SW480 (cell line): ENCODE results near the gene ARHGEF39.
"Not testable (repeated sequence)": the region's sequence is repeated elsewhere in the genome, so short reads cannot be mapped to it uniquely, and the experiment has no call there.

Source experiments
- DNase-seq: peaks from one replicate; pipeline ENCODE4 v3.0.0-alpha.2; 2016; ENCODE audit warnings: low spot score

ARHGEF39 gene

GRCh38 chr9:35650341-35651158 is 14.4 kb downstream of the ARHGEF39 start, which contains the start of gene SIT1:
Gene SIT1, minus strand, starts transcription at chr9:35650931. Its CDS starts 78 bp downstream, at chr9:35650853.
- DNase-seq, result no peak

GRCh38 chr9:35649431-35650340 is 15.3 kb downstream of the ARHGEF39 start:
- no peak for DNase-seq

GRCh38 chr9:35646533-35647265 is 18.3 kb downstream of the ARHGEF39 start:
- DNase-seq, result peak; percentile 89

DNA sequence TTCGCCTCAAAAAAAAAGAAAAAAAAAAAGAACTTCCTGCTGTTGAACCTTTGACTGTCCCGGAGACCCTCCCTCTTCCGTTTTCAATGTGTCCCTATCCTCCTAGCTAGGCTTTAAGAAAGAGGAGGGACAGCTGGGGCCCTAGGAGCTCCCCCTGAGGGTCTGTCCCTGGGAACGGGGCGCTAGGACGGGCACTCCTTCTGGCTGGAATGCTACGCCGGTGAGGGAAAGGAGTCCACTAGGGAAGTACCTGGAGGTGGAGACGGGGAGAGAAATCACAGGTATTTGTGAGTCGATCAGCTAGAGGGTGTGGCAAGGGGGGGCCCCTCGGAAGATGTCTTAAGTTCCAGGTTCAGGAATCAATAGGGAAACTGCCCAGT is 18.9 kb downstream of the ARHGEF39 start:
- peak; percentile 80 for DNase-seq

GRCh38 chr9:35645736-35646135 is 19.3 kb downstream of the ARHGEF39 start:
- DNase-seq, result not testable (repeated sequence)

- no peak for DNase-seq
These were observed 21.9 kb downstream of the ARHGEF39 start for GRCh38 chr9:35643046-35643445.

DNA sequence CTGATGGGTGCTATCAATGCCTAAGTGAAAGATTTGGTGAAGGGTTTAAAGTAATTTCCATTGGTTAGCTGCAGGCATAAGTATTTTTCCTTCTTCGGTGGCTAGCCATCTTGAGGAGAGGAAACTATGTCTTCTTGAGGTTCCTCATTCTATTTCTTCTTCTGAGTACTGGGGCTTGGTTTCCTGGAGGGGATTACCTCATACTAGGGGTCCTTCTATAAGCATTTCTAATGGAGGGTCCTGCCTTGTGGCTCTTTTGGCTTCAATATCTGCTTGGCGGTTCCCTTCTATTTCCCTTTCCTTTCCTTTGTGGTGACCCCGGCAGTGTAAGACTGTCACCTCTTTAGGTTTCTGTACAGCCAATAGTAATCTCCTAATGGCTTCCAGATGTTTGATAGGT is 23.5 kb downstream of the ARHGEF39 start:
- not testable (repeated sequence) for DNase-seq

DNA sequence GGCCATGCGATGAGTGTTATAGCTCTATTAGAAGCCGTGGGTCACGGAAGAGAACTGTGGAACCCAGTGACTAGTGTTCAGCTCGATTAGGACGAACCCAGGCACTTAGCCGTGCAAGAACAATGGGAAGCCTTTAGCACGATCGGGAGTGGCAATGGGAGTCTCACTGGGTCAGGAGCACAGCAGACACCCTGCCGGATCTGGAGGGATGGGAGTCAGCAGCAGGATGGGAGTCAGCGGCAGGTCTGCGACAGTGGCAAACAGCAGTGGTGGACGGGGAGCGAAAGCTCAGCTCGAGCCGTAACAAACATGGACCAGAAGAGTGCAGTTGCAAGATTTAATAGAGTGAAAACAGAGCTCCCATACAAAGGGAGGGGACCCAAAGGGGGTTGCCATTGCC is 24.6 kb downstream of the ARHGEF39 start:
- DNase-seq, result not testable (repeated sequence)

DNA sequence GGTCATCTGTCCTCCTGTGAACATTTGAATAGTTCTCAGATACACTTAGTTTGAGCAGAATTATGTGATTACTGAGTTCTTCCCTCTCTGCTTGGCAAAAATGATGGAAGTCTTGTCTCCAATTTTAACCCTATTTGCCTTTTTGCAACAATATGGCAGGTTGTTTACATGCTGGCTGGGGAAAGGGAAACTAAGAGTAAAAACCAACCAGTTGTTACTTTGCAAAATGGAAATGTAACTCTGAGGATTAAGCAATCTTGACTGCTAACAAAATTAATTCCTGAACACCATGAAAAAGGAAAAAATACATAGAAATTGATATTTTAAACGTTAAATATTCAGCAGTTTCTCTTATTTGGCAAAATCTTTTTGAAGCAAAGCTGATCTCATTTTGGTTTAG is 25.4 kb downstream of the ARHGEF39 start:
- no peak for DNase-seq

DNA sequence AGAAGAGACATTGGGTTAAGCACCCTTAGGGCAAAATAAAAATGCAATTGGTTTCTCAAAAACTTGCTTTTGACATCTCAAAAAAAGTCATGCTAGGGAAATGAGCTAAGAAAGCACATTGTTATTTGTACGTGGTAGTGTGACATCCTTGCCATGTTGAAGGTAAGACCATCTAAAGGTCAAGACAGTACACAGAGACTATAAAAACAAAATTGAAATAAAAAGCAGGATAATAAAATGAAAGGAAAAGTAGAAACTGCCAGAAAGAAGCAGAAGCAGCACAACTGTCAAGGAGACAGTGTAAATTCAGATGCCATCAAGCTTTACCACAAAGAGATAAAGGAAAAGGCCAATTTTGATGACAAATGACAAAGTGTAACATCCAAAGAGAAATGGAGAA is 25.8 kb downstream of the ARHGEF39 start:
- not testable (repeated sequence) for DNase-seq

- DNase-seq, result not testable (repeated sequence)
These were observed 26.2 kb downstream of the ARHGEF39 start for GRCh38 chr9:35638751-35639150.

DNA sequence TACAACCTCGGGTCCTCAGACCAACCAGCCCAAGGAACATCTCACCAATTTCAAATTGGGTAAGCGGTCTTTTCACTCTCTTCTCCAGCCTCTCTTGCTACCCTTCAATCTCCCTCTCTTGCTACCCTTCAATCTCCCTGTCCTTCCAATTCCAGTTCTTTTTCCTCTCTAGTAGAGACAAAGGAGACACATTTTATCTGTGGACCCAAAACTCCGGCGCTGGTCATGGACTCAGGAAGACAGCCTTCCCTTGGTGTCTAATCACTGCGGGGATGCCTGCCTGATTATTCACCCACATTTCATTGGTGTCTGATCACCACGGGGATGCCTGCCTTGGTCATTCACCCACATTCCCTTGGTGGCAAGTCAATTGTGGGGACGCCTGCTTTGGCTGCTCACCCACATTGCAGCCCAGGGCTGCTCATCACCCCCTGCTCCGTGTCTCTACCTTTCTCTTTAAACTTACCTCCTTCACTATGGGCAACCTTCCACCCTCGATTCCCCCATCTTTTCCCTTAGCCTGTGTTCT is 27.5 kb downstream of the ARHGEF39 start:
- not testable (repeated sequence) for DNase-seq

DNA sequence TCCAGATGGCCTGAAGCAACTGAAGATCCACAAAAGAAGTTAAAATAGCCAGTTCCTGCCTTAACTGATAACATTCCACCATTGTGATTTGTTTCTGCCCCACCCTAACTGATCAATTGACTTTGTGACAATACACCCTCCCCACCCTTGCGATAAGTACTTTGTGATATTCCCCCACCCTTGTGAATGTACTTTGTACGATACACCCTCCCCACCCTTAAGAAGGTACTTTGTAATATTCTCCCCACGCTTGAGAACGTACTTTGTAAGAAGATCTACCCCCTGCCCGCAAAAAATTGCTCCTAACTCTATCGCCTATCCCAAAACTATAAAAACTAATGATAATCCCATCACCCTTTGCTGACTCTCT is 28.1 kb downstream of the ARHGEF39 start:
- not testable (repeated sequence) for DNase-seq

DNA sequence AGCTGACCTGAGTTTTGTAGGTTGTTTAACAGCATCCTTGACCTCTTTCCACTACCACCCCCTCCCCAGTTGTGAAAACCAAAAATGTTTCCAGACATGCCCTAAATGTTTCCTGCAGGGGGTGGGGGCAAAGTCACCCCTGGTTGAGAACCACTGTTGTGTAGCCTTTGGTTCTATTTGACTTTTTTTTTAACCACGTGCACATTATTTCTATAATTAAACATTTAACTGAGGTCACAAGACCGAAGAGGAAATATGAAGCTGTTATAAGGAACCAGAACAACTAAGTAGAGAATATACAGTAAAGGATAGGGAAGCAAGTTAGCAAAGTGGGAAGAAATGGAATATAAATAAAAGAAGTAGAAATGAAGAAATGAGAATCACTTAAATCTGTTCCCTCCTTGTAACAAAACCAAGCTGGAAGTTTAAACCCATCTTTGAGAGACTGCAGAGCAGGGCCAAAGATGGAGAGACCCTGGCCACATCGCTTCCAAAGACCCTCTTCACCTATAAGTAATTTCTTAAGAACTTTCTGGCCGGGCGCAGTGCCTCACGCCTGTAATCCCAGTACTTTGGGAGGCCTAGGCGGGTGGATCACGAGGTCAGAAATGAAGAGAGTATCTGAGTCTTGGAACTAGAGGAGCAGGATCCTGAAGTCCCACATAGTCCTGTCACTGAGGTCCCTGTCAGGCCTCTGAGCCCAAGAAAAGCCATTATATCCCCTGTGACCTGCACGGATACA is 28.7 kb downstream of the ARHGEF39 start:
- no peak for DNase-seq

GRCh38 chr9:35635730-35636129 is 29.3 kb downstream of the ARHGEF39 start:
- DNase-seq, result no peak

DNA sequence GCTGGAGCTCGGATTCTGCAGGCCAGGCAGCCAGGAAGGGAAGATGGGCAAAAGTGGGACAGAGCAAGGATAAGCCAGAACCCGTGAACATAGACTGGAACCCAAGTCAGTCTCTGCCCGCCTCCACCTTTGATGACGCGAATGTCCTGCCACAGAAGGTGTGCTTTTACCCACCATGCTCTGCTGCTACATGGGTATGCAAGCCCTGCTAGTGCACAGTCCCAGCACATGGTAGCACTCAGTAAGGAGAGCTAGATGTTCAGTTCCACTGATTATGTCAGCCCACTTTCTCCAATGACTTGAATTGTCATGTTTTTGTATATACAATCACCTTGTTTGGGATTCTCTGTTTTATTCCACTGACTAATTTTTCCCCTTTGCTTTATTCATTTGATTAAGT is 35.4 kb downstream of the ARHGEF39 start:
- no peak for DNase-seq

- no peak for DNase-seq
These were observed 36.5 kb downstream of the ARHGEF39 start for GRCh38 chr9:35628389-35628991.

GRCh38 chr9:35627575-35627974 is 37.4 kb downstream of the ARHGEF39 start:
- no peak for DNase-seq

DNA sequence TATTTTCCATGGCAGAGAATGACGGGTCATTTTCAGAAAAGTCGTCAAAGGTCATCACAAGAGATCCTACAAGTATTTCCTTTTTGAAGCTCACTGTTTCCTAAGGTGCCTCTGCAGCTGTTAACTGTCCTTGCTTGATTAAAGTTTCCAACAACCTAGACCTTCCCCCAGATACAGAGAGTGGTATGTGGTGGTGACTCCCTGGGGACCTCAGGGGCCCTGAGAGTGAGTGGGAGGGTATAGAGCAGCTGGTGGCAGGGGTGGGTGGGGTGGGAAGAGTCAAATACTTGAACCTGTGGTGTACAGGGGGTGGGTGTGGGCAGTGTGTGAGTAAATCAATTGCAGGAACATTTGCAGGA is 45.2 kb downstream of the ARHGEF39 start:
- DNase-seq, result no peak

- DNase-seq, result no peak
These were observed 45.9 kb downstream of the ARHGEF39 start for GRCh38 chr9:35618854-35619799.
